Tibial artery (tissue), 4 donors: ENCODE data around the gene DNAJC21.
"Not testable (repeated sequence)": the region's sequence is repeated elsewhere in the genome, so short reads cannot be mapped to it uniquely, and the experiment has no call there.

ENCODE experiments used
- DNase-seq, 2 donors: peaks; one replicate each; pipeline ENCODE4 v3.0.0-alpha.2; 2019
- H3K27ac ChIP-seq, 2 donors: fragments of 200-600 bp; sonication (generic) in 1 of 2; 1 replicate in 1 of 2; 2 replicates in 1 of 2; pipeline ENCODE4 v1.5.1; 2018 to 2019; ENCODE audit warnings: mild to moderate bottlenecking in 1 of 2
- H3K27me3 ChIP-seq, 2 donors: fragments of 200-600 bp; sonication (generic) in 1 of 2; one replicate each; pipeline versions ENCODE4 v1.5.1 to v1.6.0; 2016 to 2019
- H3K36me3 ChIP-seq, 3 donors: fragments of 200-600 bp; sonication (generic) in 2 of 3; one replicate each; pipeline ENCODE4 v1.5.1; 2016 to 2019; ENCODE audit warnings: mild to moderate bottlenecking in 2 of 3
- H3K4me1 ChIP-seq, 4 donors: fragments of 200-600 bp; sonication (generic) in 2 of 4; 1 replicate in 3 of 4; 2 replicates in 1 of 4; pipeline ENCODE4 v1.5.1; 2016 to 2019
- H3K4me3 ChIP-seq, 2 donors: fragments of 200-600 bp; sonication (generic) in 1 of 2; 1 replicate in 1 of 2; 2 replicates in 1 of 2; pipeline ENCODE4 v1.5.1; 2018 to 2019; ENCODE audit warnings: mild to moderate bottlenecking in 2 of 2
- H3K9me3 ChIP-seq, 3 donors: fragments of 200-600 bp; sonication (generic) in 1 of 3; one replicate each; pipeline ENCODE4 v1.5.1; 2016 to 2019
- intact Hi-C: fragments of 100-400 bp; cut with DNase I; formaldehyde crosslinking; loops from one replicate; pipeline ENCODE4 v1.15.0; 2023; ENCODE audit warnings: low total_unique reads
- TF ChIP-seq, protein P1 (sequence below), 2 experiments: fragments of 200-600 bp in 1 of 2; fragments of 450-650 bp in 1 of 2; IDR thresholded peaks; one replicate each; pipeline ENCODE4 v1.5.1; 2017 to 2019; ENCODE audit warnings: antibody characterized with exemption in 2 of 2, mild to moderate bottlenecking in 1 of 2, moderate library complexity in 1 of 2

The DNAJC21 gene

DNA sequence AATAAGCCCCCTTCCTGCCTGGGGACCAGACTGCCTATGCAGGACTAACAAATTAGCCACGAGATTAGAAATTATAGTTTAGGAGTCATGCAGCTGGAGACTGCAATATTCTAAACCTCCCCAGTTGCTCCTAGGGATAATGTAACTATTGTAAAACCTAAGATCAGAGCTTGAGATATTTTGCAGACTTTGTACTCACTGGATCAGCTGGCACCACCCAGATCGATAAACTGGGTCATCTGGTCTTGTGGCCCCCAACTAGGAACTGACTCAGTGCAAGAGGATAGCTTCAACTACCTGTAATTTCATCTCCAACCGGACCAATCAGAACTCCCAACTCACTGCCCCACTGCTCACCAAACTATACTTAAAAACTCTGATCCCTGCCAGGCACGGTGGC lies 38.2 kb downstream of the DNAJC21 start:
- DNase-seq: no peak
- Histone ChIP-seq H3K36me3 (peaks cover 0 to 5% (median 0%) of the 10 kb centered on the region in 3 donors), H3K4me3 (no peak overlapping the region), H3K4me1 (no peaks in the 10 kb centered on the region), H3K27me3 (no peaks in the 10 kb centered on the region), H3K9me3 (no peaks in the 10 kb centered on the region), H3K27ac (no peak overlapping the region)
- TF ChIP-seq, protein P1, sequence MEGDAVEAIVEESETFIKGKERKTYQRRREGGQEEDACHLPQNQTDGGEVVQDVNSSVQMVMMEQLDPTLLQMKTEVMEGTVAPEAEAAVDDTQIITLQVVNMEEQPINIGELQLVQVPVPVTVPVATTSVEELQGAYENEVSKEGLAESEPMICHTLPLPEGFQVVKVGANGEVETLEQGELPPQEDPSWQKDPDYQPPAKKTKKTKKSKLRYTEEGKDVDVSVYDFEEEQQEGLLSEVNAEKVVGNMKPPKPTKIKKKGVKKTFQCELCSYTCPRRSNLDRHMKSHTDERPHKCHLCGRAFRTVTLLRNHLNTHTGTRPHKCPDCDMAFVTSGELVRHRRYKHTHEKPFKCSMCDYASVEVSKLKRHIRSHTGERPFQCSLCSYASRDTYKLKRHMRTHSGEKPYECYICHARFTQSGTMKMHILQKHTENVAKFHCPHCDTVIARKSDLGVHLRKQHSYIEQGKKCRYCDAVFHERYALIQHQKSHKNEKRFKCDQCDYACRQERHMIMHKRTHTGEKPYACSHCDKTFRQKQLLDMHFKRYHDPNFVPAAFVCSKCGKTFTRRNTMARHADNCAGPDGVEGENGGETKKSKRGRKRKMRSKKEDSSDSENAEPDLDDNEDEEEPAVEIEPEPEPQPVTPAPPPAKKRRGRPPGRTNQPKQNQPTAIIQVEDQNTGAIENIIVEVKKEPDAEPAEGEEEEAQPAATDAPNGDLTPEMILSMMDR (IDR thresholded peaks at IDR 0.05): no peak
- intact Hi-C loops: no loop called here

DNA sequence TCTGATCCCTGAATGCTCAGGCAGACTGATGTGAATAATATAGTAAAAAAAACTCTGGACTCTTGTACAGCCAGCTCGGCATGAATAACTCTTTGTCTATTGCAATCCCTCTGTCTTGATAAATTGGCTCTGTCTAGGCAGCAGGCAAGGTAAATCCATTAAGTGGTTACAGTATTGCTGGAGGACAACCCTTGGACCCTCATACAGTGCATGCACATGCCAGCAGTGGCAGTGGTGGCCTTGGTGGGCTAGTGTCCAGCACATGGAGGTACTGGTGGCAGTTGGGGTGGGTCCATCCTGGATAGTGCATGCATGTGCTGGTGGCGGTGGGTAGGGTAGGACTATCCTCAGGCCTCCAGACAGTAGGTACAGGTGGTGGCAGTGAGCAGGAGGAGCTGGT lies 38.9 kb downstream of the DNAJC21 start:
- intact Hi-C loops: no loop called here
- DNase-seq: no peak
- H3K27ac ChIP-seq: no peak overlapping the region
- H3K9me3 ChIP-seq: no peaks in the 10 kb centered on the region
- no peaks in the 10 kb centered on the region for H3K27me3 ChIP-seq
- no peak overlapping the region for H3K4me3 ChIP-seq
- no peaks in the 10 kb centered on the region for H3K4me1 ChIP-seq
- TF ChIP-seq, protein P1 (IDR thresholded peaks at IDR 0.05): no peak
- peaks cover 0 to 5% (median 0%) of the 10 kb centered on the region in 3 donors for H3K36me3 ChIP-seq

DNA sequence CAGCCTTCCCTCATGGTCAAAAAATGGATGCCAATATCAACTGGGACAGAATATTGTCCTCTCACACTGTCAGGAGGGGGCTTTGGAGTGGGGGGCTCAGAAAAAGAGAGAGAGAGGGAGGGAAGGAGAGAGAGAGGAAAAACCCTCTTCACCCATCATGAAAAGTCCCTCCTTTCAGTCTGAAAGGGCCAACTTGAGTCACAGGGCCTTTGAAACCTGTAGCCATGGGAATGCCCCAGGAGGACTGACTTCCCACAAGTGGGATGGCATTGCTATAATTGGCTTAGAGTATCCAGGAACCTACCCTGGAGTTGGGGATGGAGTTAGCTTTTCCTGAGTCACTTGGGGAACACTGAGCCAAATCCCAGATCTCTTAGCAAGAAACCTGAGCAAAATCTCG lies 41.2 kb downstream of the DNAJC21 start:
- no peaks in the 10 kb centered on the region for H3K9me3 ChIP-seq
- no peaks in the 10 kb centered on the region for H3K4me1 ChIP-seq
- peaks cover 0 to 4% (median 0%) of the 10 kb centered on the region in 3 donors for H3K36me3 ChIP-seq
- intact Hi-C loops: no loop called here
- DNase-seq: no peak
- H3K4me3 ChIP-seq: no peak overlapping the region
- no peak overlapping the region for H3K27ac ChIP-seq
- TF ChIP-seq, protein P1 (IDR thresholded peaks at IDR 0.05): no peak
- no peaks in the 10 kb centered on the region for H3K27me3 ChIP-seq

DNA sequence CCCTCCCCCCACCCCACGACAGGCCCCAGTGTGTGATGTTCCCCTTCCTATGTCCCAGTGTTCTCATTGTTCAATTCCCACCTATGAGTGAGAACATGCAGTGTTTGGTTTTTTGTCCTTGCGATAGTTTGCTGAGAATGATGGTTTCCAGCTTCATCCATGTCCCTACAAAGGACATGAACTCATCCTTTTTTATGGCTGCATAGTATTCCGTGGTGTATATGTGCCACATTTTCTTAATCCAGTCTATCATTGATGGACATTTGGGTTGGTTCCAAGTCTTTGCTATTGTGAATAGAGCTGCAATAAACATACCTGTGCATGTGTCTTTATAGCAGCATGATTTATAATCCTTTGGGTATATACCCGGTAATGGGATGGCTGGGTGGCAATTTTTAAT lies 42.3 kb downstream of the DNAJC21 start:
- H3K4me3 ChIP-seq, H3K27ac ChIP-seq, H3K4me1 ChIP-seq, H3K9me3 ChIP-seq, intact Hi-C loops, H3K36me3 ChIP-seq, DNase-seq, H3K27me3 ChIP-seq: not testable (repeated sequence)

DNA sequence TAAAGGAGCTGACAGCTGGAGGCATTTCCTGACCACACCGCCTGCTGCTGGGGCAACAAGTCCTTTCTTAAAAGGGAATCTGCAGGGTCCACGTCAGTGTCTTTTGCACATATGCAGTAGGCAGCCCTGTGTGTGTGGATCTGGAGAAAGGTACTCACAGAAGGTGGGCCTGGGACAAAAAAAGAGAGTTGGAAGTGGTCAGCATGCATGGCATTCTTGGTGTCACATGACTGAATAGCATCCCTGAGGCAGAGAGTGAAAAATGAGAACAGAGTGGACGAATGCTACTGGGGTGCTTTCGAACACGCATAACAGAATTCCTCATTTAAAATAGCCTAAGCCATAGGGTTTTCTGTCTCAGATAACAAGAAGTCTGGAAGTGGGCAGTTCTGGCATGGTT lies 47.0 kb downstream of the DNAJC21 start:
- H3K36me3 ChIP-seq: no peaks in the 10 kb centered on the region
- intact Hi-C loops: no loop called here
- no peak overlapping the region for H3K27ac ChIP-seq
- no peaks in the 10 kb centered on the region for H3K9me3 ChIP-seq
- no peak overlapping the region for H3K4me3 ChIP-seq
- TF ChIP-seq, protein P1 (IDR thresholded peaks at IDR 0.05): no peak
- DNase-seq: no peak
- no peaks in the 10 kb centered on the region for H3K27me3 ChIP-seq
- H3K4me1 ChIP-seq: no peaks in the 10 kb centered on the region

DNA sequence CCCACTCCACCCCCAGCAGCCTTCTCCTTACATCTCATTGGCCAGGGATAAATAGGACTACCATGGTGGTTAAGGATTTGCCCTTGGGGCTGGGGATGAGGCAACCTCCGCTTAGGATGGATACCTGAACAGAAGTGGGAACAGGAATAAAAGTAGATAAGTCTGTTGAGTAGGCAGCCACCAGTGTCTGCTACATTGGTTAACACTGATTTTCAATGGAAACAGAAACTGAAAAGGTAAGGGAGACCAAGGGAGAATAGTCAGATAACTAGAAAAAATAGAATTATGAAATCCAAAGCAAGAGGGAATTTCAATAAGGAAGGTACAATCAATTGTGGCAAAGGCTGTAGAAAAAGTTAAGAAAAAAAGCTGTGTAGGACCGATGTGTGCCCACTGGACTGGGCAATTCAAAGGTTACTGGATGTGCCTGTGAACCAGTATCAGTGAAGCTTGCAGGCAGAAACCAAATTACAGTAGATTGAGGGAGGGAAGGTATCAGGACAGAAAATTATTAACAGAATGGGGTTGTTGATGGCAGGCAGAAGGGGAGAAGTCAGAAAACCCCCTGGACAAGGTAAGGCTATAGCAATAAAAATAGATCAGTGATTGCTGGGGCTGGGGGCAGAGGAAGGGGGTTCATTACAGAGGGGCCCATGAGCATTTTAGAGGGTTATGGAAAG lies 48.7 kb downstream of the DNAJC21 start:
- Histone ChIP-seq H3K27ac (no peak overlapping the region), H3K4me1 (no peaks in the 10 kb centered on the region), H3K27me3 (no peaks in the 10 kb centered on the region), H3K36me3 (no peaks in the 10 kb centered on the region), H3K4me3 (no peak overlapping the region), H3K9me3 (no peaks in the 10 kb centered on the region)
- no peak for DNase-seq
- intact Hi-C loops: no loop called here
- TF ChIP-seq, protein P1 (IDR thresholded peaks at IDR 0.05): no peak
